HepG2 (cell line): Measurements from ENCODE around the gene SLC25A36. TPM values are rescaled to one million over a fixed set of nuclear protein-coding genes. Genes with fewer than 3 reads are reported as not detected.

Experiments
- ARID2 ChIP-seq: sonication (generic); formaldehyde crosslinking; IDR thresholded peaks from 2 replicates; pipeline ENCODE4 v1.8.1; 2022; ENCODE audit warnings: mild to moderate bottlenecking, missing genetic modification reagents, borderline replicate concordance
- BRD4 ChIP-seq: sonication (generic); formaldehyde crosslinking; IDR thresholded peaks from 2 replicates; pipeline ENCODE4 v1.4.0; 2020; ENCODE audit warnings: missing genetic modification reagents
- CREB3 ChIP-seq: sonication (generic); formaldehyde crosslinking; IDR thresholded peaks from 2 replicates; pipeline ENCODE4 v1.5.0; 2020; ENCODE audit warnings: missing genetic modification reagents
- KDM5A ChIP-seq: fragments of 200-600 bp; sonication (generic); IDR thresholded peaks from 2 replicates; pipeline ENCODE4 v1.7.0; 2018; ENCODE audit warnings: antibody characterized with exemption, mild to moderate bottlenecking, low read length, borderline replicate concordance
- KDM6A ChIP-seq: IDR thresholded peaks from 2 replicates; pipeline ENCODE4 v1.6.1; 2016; ENCODE audit warnings: low read depth
- NONO ChIP-seq, 2 experiments: fragments of 450-650 bp in 1 of 2; sonication (generic) in 1 of 2; formaldehyde crosslinking in 1 of 2; IDR thresholded peaks in 1 of 2; conservative IDR thresholded peaks in 1 of 2; 2 replicates each; pipeline versions ENCODE4 v1.6.1 to v1.8.0; 2017 to 2022; ENCODE audit warnings: mild to moderate bottlenecking in 1 of 2, missing genetic modification reagents in 1 of 2, moderate library complexity in 1 of 2
- PHB2 ChIP-seq: fragments of 450-650 bp; IDR thresholded peaks from 2 replicates; pipeline ENCODE4 v1.6.1; 2018; ENCODE audit not compliant: partially characterized antibody
- SKIL ChIP-seq: sonication (generic); formaldehyde crosslinking; IDR thresholded peaks from 2 replicates; pipeline ENCODE4 v1.8.0; 2022; ENCODE audit warnings: missing genetic modification reagents, mild to moderate bottlenecking, moderate library complexity, borderline replicate concordance
- SOX5 ChIP-seq: IDR thresholded peaks from 2 replicates; pipeline ENCODE4 v1.6.1; 2016; ENCODE audit warnings: borderline replicate concordance
- ZNF318 ChIP-seq: sonication (generic); formaldehyde crosslinking; IDR thresholded peaks from 2 replicates; pipeline ENCODE4 v1.4.0; 2020; ENCODE audit warnings: mild to moderate bottlenecking, missing genetic modification reagents
- ZNF430 ChIP-seq: sonication (generic); formaldehyde crosslinking; IDR thresholded peaks from 2 replicates; pipeline ENCODE4 v1.9.0; 2021; ENCODE audit warnings: mild to moderate bottlenecking, missing genetic modification reagents
- ZNF451 ChIP-seq: sonication (generic); formaldehyde crosslinking; IDR thresholded peaks from 2 replicates; pipeline ENCODE4 v1.5.0; 2020; ENCODE audit warnings: mild to moderate bottlenecking, missing genetic modification reagents
- ZNF766 ChIP-seq: sonication (generic); formaldehyde crosslinking; IDR thresholded peaks from 2 replicates; pipeline ENCODE4 v1.5.0; 2020; ENCODE audit warnings: missing genetic modification reagents, borderline replicate concordance
- ZNF883 ChIP-seq: sonication (generic); formaldehyde crosslinking; IDR thresholded peaks from 2 replicates; pipeline ENCODE4 v1.5.1; 2020; ENCODE audit warnings: mild to moderate bottlenecking, missing genetic modification reagents; ENCODE audit errors: not compliant biosample characterization
- polyA plus RNA-seq, 8 experiments: library from polyadenylated mRNA; depleted of rRNA in 3 of 8; stranded (reverse) in 7 of 8; unstranded in 1 of 8; fragments of >200 nt; fragmentation: Illumina TruSeq in 4 of 8; extraction: Trizol in 4 of 8; gene quantifications; 2 replicates each; pipeline versions ENCODE4 v1.2.1 to v1.2.3, GENCODE V29; 2011 to 2016; ENCODE audit warnings: low read depth in 4 of 8, missing spikeins in 1 of 8, mixed read lengths in 1 of 8; ENCODE audit not compliant: insufficient read depth in 1 of 8
- total RNA-seq, 5 experiments: library from RNA; depleted of rRNA; stranded (reverse); fragments of >200 nt; fragmentation: Illumina TruSeq; extraction: Trizol; gene quantifications; 2 replicates each; pipeline ENCODE4 v1.2.3, GENCODE V29; 2016; ENCODE audit warnings: low read depth in 1 of 5
- TF ChIP-seq, protein P1 (sequence below): sonication (generic); formaldehyde crosslinking; IDR thresholded peaks from 2 replicates; pipeline ENCODE4 v1.5.0; 2020; ENCODE audit warnings: mild to moderate bottlenecking, missing genetic modification reagents, moderate library complexity

SLC25A36 gene
- total and polyA plus RNA-seq, 2 of the 13 experiments (the other 11 are each of a cell fraction or from before 2014, with no cell fraction given) = 30.6 to 85.6 TPM

DNA sequence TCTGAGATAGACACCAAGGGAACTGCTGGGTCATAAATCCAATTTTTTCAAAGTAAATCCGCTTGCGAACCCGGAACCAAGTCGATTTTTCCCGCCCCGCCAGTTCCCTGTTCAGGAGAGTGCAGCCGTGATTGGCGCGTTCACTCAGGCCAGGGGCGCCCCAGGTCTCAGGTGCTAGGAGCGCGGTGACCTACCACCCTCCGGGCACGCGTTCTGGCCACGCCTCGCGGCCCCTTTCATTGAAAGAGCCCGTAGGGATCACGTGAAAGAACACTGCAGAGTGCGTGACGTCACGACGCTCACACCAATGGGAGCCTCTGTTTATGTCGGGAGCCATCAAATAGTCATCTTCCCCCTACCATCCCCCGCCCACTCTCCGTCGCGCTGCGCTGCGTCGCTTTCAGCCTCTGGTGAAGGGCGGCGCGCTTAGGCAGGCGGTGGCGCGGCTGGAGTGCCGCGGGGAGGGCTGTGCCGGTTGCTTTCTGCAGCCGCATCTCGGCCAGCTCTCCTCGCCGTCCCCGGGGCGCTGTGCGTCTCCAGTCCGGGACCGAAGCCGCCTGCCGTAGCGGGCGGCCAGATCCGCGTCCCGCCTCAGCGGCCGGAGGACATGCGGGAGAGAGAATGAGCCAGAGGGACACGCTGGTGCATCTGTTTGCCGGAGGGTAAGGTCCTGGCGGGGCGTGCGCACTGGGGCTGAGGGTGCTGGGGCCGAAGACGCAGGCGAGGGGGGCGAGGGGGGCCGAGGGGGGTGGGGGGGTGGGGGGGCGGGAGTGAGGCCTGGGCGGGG is at the start of gene SLC25A36 (continued):
- no peak; the same call in 1 of the 2 replicates for TF ChIP-seq KDM5A
- TF ChIP-seq ZNF766 (CRISPR knock-in tag) = peak; percentile 88; the same call in 1 of the 2 replicates
- TF ChIP-seq ZNF430 (CRISPR knock-in tag) = peak; percentile 98
- TF ChIP-seq CREB3 = peak; percentile 86
- TF ChIP-seq, protein P1, sequence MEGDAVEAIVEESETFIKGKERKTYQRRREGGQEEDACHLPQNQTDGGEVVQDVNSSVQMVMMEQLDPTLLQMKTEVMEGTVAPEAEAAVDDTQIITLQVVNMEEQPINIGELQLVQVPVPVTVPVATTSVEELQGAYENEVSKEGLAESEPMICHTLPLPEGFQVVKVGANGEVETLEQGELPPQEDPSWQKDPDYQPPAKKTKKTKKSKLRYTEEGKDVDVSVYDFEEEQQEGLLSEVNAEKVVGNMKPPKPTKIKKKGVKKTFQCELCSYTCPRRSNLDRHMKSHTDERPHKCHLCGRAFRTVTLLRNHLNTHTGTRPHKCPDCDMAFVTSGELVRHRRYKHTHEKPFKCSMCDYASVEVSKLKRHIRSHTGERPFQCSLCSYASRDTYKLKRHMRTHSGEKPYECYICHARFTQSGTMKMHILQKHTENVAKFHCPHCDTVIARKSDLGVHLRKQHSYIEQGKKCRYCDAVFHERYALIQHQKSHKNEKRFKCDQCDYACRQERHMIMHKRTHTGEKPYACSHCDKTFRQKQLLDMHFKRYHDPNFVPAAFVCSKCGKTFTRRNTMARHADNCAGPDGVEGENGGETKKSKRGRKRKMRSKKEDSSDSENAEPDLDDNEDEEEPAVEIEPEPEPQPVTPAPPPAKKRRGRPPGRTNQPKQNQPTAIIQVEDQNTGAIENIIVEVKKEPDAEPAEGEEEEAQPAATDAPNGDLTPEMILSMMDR (CRISPR knock-in tag) = peak; percentile 55
- TF ChIP-seq SKIL = peak; percentile 88
- peak; percentile 97 for TF ChIP-seq ZNF451 (CRISPR knock-in tag)
- no peak for TF ChIP-seq PHB2
- TF ChIP-seq SOX5 (CRISPR knock-in tag) = peak; percentile 92
- peak; percentile 66; the same call in 1 of the 2 replicates for TF ChIP-seq BRD4 (CRISPR knock-in tag)
- TF ChIP-seq ZNF318 (CRISPR knock-in tag) = peak; percentile 92
- peak; percentile 74; the same call in 1 of the 2 replicates for TF ChIP-seq ARID2 (CRISPR knock-in tag)
- TF ChIP-seq KDM6A = peak; percentile 27; the same call in 1 of the 2 replicates
- no peak for TF ChIP-seq NONO (IDR thresholded peaks at IDR 0.05)
- TF ChIP-seq NONO (CRISPR knock-in tag; conservative IDR thresholded peaks at IDR 0.05) = peak; percentile 96
- peak; percentile 74 for TF ChIP-seq ZNF883 (CRISPR knock-in tag)
